Measurements from ENCODE around the gene ATRAID. TPM values are rescaled to one million over a fixed set of nuclear protein-coding genes. Genes with fewer than 3 reads are reported as not detected.

The ATRAID gene
- polyA plus RNA-seq, 3 donors, result 120 to 298 (median 287) TPM

DNA sequence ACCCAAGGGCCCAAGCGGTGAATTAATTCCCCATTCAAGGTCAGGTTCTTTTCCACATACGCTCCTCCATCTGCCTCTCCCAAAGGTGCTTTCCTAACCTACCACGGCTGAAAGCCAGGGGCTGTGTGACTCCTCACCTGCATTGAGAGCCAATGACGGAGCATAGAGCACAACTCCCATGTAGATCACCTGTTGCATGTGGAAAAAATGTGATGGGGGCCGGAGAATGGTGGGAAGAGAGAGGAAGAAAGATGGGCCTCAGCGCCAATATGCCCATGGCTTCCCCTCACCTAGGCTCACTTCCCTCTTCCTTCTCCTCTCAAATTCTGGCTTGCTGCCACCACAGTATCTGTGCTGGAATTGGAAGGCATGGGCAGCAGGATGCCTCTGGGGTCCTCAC, 5.5 kb upstream of the ATRAID start:
- no peak for TF ChIP-seq CTCF (IDR thresholded peaks at IDR 0.05)
- no peaks in the 10 kb centered on the region for H3K9me3 ChIP-seq (replicated peaks in 1 of 2; ENCODE audit: control insufficient read depth in 1 of 2, insufficient read depth in 1 of 2, low read length in 2 of 2)
- H3K27me3 ChIP-seq (ENCODE audit: control insufficient read depth in 2 of 2, insufficient read depth in 2 of 2, low read length in 2 of 2), result no peaks in the 10 kb centered on the region
- H3K4me1 Mint-ChIP-seq, result peaks cover 4% of the 10 kb centered on the region
- H3K4me1 ChIP-seq (ENCODE audit: control insufficient read depth in 1 of 2, insufficient read depth in 2 of 2, low read length in 2 of 2), result peaks cover 4% of the 10 kb centered on the region in 2 donors
- no peak overlapping the region for H3K4me3 Mint-ChIP-seq
- H3K9ac ChIP-seq (ENCODE audit: insufficient read depth, low read length, poor library complexity, severe bottlenecking), result no peak overlapping the region
- intact Hi-C loops (cut with micrococcal nuclease), result no loop called here
- no peaks in the 10 kb centered on the region for H4K20me1 ChIP-seq (ENCODE audit: insufficient read depth, low read length)
- no peak overlapping the region for H3K4me2 ChIP-seq (replicated peaks; ENCODE audit: extremely low read depth, low read length, poor library complexity, severe bottlenecking)
- H3K4me3 ChIP-seq (replicated peaks in 1 of 3; ENCODE audit: low read depth in 2 of 3, low read length in 3 of 3), result no peak overlapping the region
- no peaks in the 10 kb centered on the region for H3K9me3 Mint-ChIP-seq
- H3K36me3 ChIP-seq (replicated peaks in 1 of 2; ENCODE audit: control insufficient read depth in 1 of 2, insufficient read depth in 2 of 2, low read length in 2 of 2), result peaks cover 62 to 84% of the 10 kb centered on the region in 2 donors
- peaks cover 62 to 64% of the 10 kb centered on the region in 2 donors for H3K36me3 Mint-ChIP-seq
- no peak overlapping the region for H3K27ac Mint-ChIP-seq
- H3K27ac ChIP-seq (ENCODE audit: low read depth in 1 of 2, low read length in 2 of 2), result no peak overlapping the region
- H3K27me3 Mint-ChIP-seq (ENCODE audit: low read depth in 3 of 3), result no peaks in the 10 kb centered on the region
- DNase-seq, result no peak
- H3K79me2 ChIP-seq (ENCODE audit: insufficient read depth, low read length), result no peaks in the 10 kb centered on the region
- 100% methylated on average over 1 of the region's 6 CpGs for WGBS (ENCODE audit: insufficient coverage)
- no peak overlapping the region for H2AFZ ChIP-seq (ENCODE audit: insufficient read depth, low read depth, low read length, poor library complexity, severe bottlenecking)

DNA sequence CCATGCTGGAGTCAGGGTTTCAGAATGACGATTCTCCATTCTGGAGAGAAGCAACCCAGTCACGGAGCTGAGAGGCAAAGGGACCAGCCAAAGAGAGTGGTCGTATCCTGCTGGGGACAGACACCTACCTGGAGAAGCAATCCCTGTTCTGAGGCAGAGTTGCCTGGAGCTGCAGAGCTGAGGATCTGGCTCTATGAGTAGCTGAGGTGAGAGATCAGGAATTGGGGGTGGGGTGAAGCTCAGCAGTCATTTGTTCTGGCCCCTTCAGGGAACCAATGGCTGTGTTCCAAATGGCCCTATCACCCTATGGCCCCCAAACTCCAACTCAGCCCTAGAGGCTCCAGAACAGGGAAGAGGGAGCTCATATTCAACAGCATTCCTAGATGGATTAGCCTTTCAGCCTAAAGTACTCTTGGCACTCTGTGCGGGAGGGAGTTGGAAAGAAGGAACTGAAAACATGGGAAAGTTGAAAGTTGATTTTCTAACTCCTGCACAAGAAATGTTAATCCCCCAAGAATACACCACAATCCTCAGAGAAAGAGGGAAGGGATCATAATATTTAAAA, 3.3 kb upstream of the ATRAID start:
- Histone ChIP-seq H3K27ac (ENCODE audit: low read depth in 1 of 2, low read length in 2 of 2) (no peak overlapping the region), H3K4me1 (ENCODE audit: control insufficient read depth in 1 of 2, insufficient read depth in 2 of 2, low read length in 2 of 2) (peaks cover 14 to 16% of the 10 kb centered on the region in 2 donors), H3K9me3 (replicated peaks in 1 of 2; ENCODE audit: control insufficient read depth in 1 of 2, insufficient read depth in 1 of 2, low read length in 2 of 2) (no peaks in the 10 kb centered on the region), H3K27me3 (ENCODE audit: control insufficient read depth in 2 of 2, insufficient read depth in 2 of 2, low read length in 2 of 2) (no peaks in the 10 kb centered on the region), H4K20me1 (ENCODE audit: insufficient read depth, low read length) (no peaks in the 10 kb centered on the region), H3K79me2 (ENCODE audit: insufficient read depth, low read length) (peaks cover 8% of the 10 kb centered on the region), H2AFZ (ENCODE audit: insufficient read depth, low read depth, low read length, poor library complexity, severe bottlenecking) (no peak overlapping the region), H3K36me3 (replicated peaks in 1 of 2; ENCODE audit: control insufficient read depth in 1 of 2, insufficient read depth in 2 of 2, low read length in 2 of 2) (peaks cover 46 to 63% of the 10 kb centered on the region in 2 donors), H3K9ac (ENCODE audit: insufficient read depth, low read length, poor library complexity, severe bottlenecking) (no peak overlapping the region), H3K4me2 (replicated peaks; ENCODE audit: extremely low read depth, low read length, poor library complexity, severe bottlenecking) (no peak overlapping the region), H3K4me3 (replicated peaks in 1 of 3; ENCODE audit: low read depth in 2 of 3, low read length in 3 of 3) (no peak overlapping the region)
- intact Hi-C loops (cut with micrococcal nuclease), result no loop called here
- H3K4me3 Mint-ChIP-seq, result no peak overlapping the region
- peaks cover 15% of the 10 kb centered on the region for H3K4me1 Mint-ChIP-seq
- 100% methylated on average over 3 of the region's 4 CpGs for WGBS (ENCODE audit: insufficient coverage)
- no peak for TF ChIP-seq CTCF (IDR thresholded peaks at IDR 0.05)
- peaks cover 0 to 3% (median 0%) of the 10 kb centered on the region in 7 donors for H3K9me3 Mint-ChIP-seq
- peaks cover 50 to 57% of the 10 kb centered on the region in 2 donors for H3K36me3 Mint-ChIP-seq
- H3K27ac Mint-ChIP-seq, result no peak overlapping the region
- no peaks in the 10 kb centered on the region for H3K27me3 Mint-ChIP-seq (ENCODE audit: low read depth in 3 of 3)
- DNase-seq, result no peak
